Stimulated activated CD8-positive, alpha-beta memory T cell treated with anti-CD3 and anti-CD28 coated beads, Interleukin-7, amount 100 ng/mL, for 48 hours (primary cell): ENCODE results near the gene CASK.

Experiments
- DNase-seq, 2 donors: peaks; one replicate each; pipeline ENCODE4 v3.0.0-alpha.2; 2020; ENCODE audit warnings: low read depth in 1 of 2; ENCODE audit errors: extremely low read depth in 1 of 2

CASK gene

GRCh38 chrX:41837270-41837944 is 85.9 kb downstream of the CASK start:
- DNase-seq: no peak

GRCh38 chrX:41828826-41829225 is 94.5 kb downstream of the CASK start:
- no peak for DNase-seq

GRCh38 chrX:41827886-41828285 is 95.5 kb downstream of the CASK start:
- DNase-seq: no peak

GRCh38 chrX:41825796-41826195 is 97.6 kb downstream of the CASK start:
- DNase-seq: no peak

- DNase-seq: no peak
Measured at GRCh38 chrX:41824551-41824950, 98.8 kb downstream of the CASK start.

- DNase-seq: no peak
Measured at GRCh38 chrX:41823402-41823801, 100.0 kb downstream of the CASK start.

GRCh38 chrX:41822892-41823291 is 100.5 kb downstream of the CASK start:
- DNase-seq: no peak

GRCh38 chrX:41808047-41808446 is 115.3 kb downstream of the CASK start:
- DNase-seq: no peak

GRCh38 chrX:41802958-41803357 is 120.4 kb downstream of the CASK start:
- DNase-seq: no peak

- no peak for DNase-seq
Measured at GRCh38 chrX:41799661-41800060, 123.7 kb downstream of the CASK start.

GRCh38 chrX:41796577-41796976 is 126.8 kb downstream of the CASK start:
- DNase-seq: no peak

GRCh38 chrX:41796046-41796445 is 127.3 kb downstream of the CASK start:
- no peak for DNase-seq

GRCh38 chrX:41789374-41789773 is 134.0 kb downstream of the CASK start:
- DNase-seq: no peak

GRCh38 chrX:41785685-41786084 is 137.7 kb downstream of the CASK start:
- no peak for DNase-seq

GRCh38 chrX:41781500-41781899 is 141.9 kb downstream of the CASK start:
- DNase-seq: no peak

- no peak for DNase-seq
Measured at GRCh38 chrX:41779941-41780340, 143.4 kb downstream of the CASK start.

- DNase-seq: no peak
Measured at GRCh38 chrX:41779030-41779564, 144.3 kb downstream of the CASK start.

GRCh38 chrX:41761702-41762101 is 161.7 kb downstream of the CASK start:
- DNase-seq: no peak

GRCh38 chrX:41761169-41761568 is 162.2 kb downstream of the CASK start:
- no peak for DNase-seq

- peak in 1 of 2 donors; percentile 0 for DNase-seq
Measured at GRCh38 chrX:41759817-41760216, 163.5 kb downstream of the CASK start.

- no peak for DNase-seq
Measured at GRCh38 chrX:41758401-41758800, 165.0 kb downstream of the CASK start.

- DNase-seq: no peak
Measured at GRCh38 chrX:41750716-41751115, 172.6 kb downstream of the CASK start.

GRCh38 chrX:41739871-41740270 is 183.5 kb downstream of the CASK start:
- no peak for DNase-seq
